GM21786 (cell line): ENCODE measurements around the gene KCNK3.

Source experiments
- ATAC-seq: cut with Tn5 transposase; IDR thresholded peaks from one replicate; pipeline ENCODE4 v1.9.1; 2021; ENCODE audit not compliant: unreplicated experiment

KCNK3 gene

DNA sequence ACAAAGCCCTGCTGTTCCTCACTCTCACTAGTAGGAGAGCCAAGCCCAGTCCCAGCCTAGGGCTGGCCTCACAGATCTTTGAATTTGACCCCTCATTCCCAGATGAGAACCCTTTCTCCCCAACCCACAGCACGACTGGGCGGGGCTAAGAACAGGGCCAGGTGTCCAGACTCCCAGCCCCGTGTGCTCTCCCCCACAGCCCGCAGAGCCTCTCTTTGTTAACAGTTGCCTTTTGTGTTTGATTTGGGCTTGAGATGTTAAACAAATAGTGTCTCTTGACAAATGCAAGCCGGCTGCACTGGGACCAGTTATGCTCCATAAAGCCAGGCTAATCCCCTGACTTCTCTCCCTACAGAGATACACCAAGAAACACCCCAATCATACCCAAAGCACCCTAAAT, 4.7 kb upstream of the KCNK3 start:
- no peak for ATAC-seq

DNA sequence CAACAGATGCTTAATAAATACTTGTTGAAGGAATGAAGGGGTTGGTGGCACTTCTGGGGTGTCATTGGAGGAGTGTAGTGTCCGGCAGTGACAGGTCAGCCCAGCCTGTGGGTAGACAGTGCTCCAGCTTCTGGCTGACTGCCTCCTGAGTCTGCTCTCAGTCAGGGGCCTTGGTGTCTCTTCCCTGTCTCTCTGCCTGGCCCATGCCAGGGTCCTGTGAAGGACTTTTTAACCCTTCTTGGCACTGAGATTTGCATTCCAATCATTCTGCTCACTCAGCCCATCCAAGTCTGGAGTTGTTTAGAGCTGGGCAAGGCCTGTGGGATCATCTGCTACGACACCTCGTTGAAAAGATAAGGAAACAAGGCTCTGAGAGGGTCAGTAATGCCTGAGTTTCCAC, 1.4 kb upstream of the KCNK3 start:
- no peak for ATAC-seq

DNA sequence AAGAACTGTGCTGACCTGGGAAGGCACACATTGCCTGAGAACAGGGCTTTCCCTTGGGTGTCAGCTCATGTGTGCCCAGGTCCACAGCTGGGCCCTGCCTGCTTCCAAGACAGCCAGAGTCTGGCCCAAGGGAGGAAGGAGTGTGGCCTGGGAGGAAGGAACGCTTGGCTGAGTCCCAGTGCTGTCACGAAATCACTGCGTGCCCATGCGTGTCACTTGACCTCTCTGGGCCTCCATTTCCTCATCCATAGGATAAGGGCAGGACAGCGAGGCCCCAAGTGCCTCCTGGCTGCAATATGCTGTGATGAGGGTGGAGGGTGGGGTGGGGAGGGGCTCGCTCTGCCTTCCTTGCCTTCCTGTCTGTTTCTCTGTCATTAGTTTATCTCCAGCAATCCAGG, 642 bp upstream of the KCNK3 start:
- ATAC-seq = no peak

DNA sequence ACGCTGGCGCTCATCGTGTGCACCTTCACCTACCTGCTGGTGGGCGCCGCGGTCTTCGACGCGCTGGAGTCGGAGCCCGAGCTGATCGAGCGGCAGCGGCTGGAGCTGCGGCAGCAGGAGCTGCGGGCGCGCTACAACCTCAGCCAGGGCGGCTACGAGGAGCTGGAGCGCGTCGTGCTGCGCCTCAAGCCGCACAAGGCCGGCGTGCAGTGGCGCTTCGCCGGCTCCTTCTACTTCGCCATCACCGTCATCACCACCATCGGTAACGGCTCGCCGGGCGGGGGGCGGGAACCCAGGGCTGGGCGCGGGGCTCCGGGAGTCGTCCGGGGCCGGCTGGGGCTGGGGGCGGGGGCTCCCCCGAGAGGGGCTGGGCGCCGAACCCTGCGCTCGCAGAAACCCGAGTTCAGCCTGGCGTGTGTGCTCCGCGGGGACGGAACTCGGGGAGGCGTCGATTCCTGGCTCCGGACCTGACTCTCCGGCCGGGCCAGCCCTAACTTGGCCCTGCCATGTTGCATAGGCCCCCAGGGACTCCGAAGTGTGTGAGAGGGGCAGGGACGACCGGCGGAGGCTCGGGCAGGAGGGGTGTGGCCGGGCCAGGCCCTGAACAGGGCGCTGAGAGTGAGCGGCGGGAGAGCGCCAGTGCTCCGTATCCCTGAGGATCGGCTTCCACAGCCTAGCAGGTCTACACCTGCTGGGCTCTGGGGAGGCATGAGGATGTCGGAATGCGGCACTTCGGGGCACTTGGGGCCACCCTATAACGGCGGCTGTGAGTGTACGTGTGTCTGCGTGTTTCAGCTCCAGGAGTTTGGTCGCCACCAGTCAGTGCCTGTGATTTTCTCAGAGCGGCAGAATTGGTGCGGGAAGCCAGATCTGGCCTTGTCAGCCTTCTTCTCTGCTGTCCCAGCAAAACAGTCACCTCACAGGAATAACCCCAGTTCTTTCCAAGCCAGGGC, 651 bp downstream of the KCNK3 start:
- ATAC-seq = no peak

DNA sequence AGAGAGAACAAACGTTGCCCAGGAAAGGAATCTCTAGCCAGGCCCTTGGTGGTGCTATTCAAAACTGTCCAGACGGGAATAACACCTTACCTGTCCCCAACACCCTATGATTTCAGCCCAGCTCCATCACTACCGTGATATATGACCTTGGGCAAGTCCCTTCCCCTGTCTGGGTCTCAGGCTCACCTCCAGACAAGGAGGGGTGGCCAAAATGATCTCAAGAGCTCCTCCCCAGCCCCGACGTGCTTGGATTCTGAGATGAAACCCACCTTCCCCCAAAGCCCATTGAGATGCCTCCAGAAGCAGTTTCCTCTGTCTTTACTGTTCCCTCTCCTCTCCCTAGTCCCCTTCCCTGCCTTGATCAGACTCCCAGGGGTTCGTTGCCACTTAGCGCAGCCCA, 1.5 kb downstream of the KCNK3 start:
- no peak for ATAC-seq

DNA sequence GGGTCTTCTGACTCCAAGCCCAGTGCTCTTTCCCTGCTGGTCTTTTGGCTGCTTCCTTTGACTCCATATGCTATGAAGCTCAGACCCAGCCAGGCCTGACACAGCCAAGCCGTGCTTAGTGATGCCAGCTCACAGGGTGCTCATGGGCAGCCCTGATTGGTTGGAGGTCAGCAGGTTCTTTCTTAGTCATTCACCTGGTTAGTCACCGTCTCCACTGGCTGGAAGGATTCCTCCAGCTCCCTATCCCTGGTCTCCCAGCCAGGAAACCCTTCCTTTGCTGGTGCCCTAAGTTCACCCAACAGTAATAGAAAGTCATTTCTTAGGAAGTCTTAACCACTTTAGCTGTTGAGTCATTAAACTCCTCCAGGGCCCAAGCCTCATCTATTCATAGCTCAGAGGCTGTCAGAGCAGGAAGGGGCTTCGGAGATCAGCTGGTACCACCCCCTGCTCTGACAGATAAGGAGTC, 3.9 kb downstream of the KCNK3 start:
- no peak for ATAC-seq

DNA sequence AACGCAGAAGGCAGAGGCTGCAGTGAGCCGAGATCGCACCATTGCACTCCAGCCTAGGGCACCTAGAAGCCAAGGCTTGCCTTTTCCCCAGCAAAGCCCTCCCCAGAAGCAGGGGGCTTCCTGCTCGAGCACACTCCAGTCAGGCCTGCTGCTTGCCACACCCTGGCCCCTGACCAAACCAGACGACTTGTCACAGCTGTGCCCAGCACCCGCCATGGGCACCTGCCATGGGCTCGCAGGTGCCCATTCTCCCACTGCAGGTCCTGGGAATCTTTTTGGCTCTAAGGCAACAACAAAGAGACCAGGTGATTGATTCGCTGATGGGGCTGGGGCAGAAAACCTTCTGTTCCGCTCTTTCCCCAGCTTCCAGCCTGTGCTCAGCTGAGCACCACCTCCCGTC, 4.9 kb downstream of the KCNK3 start:
- no peak for ATAC-seq

DNA sequence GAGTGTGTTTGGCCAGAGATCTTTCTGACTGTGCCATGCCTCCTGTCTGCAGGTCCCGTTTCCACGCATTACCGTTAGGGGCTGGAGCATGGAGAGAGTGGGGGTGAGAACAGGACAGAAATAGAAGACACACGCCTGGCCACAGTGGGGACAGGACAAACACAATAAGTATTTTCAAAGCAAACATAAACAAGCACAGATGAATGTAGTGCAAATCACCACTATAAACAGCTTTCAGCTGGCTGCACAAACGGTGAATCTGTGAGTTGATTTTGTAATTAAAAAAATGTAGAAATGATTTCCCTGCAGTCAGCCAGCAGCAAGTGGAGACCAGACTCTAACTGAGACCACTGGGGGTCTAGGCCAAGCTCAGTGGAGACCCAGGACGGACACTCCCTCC, 6.8 kb downstream of the KCNK3 start:
- ATAC-seq = no peak

DNA sequence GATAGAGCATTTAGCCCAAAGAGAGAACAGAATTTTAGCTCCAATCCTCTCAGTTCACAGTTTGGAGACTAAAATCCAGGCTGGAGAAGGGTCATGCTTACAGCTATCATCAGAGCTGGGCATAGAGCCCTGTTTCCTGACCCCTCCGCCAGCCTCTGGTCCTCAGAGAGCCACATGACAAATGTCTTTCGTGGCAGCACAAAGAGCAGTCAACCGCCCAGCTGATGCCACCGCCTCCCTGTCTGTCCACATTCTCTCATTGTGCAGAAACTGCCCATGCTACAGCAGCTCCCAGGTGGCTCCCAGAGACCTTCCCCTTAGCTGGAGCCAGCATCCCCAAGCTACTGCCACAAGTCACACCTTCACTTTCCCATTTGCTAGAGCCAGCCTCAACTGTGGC, 7.6 kb downstream of the KCNK3 start:
- ATAC-seq = no peak

DNA sequence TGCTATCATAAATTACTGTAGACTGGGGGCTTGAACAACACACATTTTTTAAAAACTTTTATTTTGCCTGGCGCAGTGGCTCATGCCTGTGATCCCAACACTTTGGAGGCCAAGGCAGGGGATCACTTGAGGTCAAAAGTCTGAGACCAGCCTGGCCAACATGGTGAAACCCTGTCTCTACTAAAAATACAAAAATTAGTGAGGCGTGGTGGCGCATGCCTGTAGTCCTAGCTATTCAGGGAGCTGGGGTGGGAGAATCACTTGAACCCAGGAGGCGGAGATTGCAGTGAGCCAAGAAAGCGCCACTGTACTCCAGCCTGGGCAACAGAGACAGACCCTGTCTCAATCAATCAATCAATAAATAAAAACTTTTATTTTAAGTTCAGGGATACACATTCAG, 9.1 kb downstream of the KCNK3 start:
- no peak for ATAC-seq

DNA sequence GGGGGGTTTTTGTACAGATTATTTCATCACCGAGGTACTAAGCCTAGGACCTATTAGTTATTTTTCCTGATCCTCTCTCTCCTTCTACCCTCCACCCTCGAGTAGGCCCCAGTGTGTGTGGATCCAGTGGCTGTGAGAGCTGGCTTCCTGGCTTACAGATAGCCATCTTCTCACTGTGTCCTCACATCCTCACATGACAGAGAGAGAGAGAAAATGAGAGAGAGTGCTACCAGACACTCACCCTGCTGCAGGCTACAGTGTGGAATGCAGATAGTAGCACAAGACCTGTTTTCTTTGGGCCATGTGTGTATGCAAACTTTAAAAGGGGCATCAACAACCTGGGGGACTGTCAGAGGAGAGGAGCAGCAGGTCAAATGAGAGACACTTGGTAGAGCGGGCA, 9.5 kb downstream of the KCNK3 start:
- no peak for ATAC-seq

DNA sequence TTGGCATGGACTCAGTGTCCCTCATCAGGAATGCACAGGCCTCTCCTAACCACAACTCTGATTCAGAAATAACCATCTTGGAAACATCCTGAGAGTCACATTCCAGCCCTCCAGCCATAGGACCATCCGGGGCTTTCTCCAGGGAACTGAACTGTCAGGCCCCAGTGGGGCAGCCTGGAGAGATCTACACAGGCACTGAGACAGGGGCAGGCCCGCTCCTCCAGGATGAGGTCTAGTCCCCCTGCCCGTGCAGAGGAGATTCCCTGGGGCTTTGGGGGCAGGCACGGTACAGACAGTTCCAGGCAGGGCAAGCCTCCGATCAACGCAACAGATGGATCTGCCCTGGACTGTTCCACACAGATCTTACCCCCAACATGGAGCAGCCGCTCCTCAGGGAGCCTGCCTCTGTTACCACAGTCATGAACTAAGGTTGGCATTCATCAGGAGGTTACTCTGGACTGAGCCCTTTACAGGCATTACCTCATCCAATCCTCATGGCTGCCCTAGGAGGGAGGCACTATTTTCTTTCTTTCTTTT, 12.0 kb downstream of the KCNK3 start:
- ATAC-seq = no peak

DNA sequence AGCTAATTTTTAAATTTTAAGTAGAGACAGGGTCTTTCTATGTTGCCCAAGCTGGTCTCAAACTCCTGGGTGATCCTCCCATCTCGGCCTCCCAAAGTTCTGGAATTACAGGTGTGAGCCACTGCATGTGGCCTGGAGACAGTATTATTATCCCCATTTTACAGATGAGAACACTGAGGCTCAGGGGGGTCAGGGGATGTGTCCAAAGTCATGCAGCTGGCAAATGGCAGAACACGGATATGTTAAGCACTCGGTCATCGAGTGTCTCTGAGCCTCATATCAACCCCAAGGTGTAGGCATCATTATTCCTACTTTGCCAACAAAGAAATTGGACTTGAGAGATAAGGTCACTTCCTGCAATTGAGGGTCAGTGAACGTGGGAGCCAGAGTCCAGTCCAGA, 12.6 kb downstream of the KCNK3 start:
- no peak for ATAC-seq

DNA sequence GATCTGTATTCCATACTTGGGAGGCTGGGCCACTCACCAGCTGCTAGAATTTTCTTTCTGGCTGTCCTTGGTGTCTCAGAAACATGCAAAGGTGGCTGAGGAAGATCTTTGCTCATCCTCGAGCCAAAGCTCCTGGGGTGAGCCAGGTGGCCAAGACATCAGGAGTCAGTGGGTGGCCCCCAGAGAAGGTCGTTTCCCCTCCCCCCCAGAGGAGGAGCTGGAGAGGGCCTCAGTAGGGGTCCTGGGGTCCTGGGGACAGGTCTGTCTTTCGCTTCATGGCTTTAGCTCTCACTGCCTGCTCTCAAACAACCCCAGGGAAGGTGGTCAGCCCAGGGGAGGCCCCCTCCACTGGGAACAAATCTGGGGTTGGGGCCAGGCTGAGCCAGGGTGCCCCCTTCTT, 13.6 kb downstream of the KCNK3 start:
- no peak for ATAC-seq

DNA sequence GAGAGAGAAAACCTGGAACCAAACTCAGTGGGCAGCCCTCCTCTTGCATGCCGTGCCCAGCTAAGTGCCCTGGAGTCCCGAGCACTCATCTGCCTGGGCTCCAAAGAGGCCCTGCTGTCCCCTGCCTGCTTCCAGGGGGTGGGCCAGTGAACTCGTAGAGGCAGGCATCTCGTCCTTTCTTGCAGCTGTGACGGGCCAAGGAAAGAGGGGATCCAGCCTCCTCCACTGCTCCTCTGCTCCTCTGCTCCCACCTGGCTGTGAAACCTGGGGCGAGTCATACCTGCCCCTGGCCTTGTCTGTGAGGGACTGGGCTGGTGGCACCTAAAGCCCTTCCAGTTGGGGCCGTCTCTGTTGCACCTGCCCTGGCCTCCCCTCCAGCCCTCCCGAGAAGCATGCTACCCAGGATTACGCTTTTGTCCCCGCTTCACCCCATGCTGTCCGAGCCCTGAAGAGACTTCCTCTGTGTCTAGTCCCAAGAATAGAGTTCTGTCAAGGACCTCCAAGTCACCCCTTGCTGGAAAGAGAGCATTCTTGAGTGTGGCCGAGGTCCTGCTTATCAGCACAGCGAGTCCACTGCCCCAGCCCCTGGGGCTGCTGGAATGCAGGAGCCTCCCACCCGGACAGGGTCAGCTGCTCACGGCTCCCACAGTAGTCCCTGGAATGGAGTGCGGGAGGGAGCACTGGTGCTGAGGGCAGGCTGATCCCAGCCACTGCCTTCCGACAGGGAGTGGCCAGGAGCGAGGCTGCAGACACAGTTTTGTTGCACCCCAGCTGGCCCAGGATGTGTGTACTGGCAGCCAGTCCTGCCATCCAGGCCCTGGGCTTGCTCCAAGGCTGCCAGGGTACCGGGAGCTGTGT, 14.3 kb downstream of the KCNK3 start:
- no peak for ATAC-seq

DNA sequence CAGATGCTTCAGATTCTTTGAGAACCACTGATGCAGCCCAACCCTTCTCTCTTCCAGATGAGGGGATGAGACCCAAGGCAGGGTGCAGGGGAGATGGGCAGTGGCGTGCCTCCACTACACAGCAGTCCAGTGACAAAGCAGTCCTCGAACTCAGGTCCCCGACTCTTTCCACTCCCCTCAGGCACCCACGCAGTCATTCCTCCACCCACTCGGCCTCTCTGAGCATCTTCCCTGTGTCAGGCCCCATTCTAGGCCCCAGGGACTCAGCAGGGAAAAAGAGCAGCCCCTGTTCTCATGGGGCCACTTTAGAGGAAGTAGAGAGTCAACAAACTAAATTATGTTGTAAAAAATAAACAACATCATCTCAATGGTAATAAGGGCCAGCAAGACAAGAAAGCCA, 15.2 kb downstream of the KCNK3 start:
- no peak for ATAC-seq

DNA sequence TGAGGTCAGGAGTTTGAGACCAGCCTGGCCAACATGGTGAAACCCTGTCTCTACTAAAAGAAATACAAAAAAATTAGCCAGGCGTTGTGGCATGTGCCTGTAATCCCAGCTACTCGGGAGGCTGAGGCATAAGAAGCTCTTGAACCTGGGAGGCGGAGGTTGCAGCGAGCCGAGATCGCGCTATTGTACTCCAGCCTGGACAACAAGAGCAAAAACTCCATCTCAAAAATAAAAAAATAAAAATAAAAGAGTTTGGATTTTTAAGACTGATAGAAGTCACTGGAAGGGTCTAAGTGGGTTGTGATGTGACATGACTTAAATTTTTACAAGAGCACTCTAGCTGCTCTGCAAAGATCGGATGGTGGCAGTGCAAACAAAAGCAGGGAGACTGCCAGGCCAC, 15.9 kb downstream of the KCNK3 start:
- no peak for ATAC-seq

DNA sequence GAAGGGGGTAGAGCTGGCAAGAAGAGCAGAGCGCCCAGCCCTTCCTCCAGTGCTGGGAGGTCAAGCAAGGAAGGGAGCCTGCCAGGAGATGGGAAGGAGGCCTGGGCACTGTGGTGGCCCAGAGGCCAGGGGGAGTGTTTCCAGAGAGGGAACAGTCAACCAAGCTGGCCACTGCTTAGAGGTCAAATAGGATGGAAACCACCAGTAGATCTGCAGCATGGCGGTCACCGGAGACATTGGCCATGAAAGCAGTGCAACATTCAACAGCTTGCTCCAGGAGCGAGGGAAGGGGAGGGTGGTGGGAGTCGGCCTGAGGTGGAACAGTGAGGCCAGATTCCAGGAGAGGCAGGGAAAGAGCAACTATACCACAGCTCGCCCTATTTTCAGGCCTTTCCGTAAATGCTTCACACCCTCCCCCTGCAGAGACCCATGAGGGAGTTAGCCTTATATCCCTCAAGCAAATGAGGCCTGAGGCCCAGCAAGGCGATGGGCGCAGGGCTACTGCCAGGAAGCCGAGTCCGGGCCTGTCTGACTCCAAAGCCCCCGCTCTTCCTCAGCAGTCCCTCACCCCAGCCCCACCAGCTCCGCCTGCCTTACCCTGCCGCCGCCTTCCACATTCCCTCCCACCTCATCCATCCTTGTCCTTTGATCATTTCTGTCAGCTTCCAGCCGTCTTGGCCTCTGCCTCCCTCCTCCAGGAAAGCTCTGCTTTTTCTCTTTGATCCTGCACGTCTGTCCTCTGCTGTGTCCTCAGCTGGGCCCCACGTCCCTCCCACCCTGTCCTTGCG, 17.0 kb downstream of the KCNK3 start:
- ATAC-seq = no peak

DNA sequence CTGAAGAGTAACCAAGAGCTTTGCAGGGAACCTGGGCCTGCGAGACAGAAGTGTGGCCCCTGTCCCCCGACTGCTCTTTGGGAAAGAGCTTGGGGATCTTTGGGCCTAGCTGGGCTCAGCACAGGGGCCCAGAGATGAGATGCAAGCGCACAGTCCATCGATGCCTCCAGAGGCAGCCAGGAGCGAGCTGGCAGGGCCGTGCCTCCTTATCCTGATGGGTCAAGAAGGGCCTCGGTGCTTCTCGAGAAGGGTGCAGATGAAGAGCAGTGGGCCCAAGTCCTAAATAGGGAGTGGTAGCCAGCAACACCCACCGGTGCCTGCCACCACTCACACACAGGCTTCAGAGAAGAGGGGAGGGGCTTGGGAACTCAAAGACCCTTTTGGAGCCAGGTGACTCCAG, 17.6 kb downstream of the KCNK3 start:
- no peak for ATAC-seq

DNA sequence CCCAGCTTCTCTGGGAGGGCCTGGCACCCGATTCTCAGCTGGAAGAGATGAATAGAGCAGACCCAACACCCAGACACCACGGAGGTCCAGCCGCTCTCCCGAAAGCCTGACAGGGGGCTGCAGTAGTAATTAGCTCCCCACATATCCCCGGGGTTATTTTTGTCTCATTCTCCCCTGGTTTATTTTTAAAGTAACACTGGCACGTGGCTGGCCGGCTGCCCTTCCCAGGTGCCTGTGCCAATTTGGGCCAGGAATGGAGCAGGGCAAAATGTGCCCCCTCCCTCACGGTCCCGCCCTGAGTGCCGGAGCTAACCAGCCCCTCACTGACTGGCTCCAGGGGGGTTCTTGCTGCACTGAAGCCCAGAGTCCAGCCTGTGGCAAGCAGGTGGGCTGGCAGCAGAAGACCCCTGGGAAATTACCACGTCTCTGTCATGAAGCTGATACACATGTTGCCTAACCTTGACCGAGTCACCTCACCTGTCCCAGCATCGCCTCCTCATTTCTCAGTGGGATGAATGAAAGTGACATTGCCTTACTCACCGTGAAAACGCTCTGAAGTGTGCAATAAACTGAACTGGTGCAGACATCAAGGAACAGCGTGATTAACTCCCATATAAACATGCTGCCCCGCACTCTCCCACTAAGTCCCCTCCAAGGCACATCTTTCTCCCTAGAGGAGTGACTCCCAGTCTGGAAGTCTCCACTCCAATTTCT, 18.4 kb downstream of the KCNK3 start:
- no peak for ATAC-seq
